Mesendoderm (in vitro differentiated cells): ENCODE data around the gene KRT84.

Source experiments
- DNase-seq: peaks from one replicate; pipeline ENCODE4 v3.0.0; 2013
- H2AK5ac ChIP-seq: 2 replicates; pipeline ENCODE4 v1.6.1; 2013; ENCODE audit warnings: low read length, inconsistent platforms
- H2BK120ac ChIP-seq: 2 replicates; pipeline ENCODE4 v1.6.1; 2013; ENCODE audit warnings: low read depth, mild to moderate bottlenecking, low read length, moderate library complexity, mixed read lengths
- H2BK15ac ChIP-seq: replicated peaks from 2 replicates; pipeline ENCODE4 v1.6.1; 2013; ENCODE audit warnings: low read depth, mild to moderate bottlenecking, moderate library complexity
- H2BK5ac ChIP-seq: 2 replicates; pipeline ENCODE4 v1.6.1; 2013; ENCODE audit warnings: low read length, inconsistent platforms
- H3K18ac ChIP-seq: 2 replicates; pipeline ENCODE4 v1.6.1; 2013; ENCODE audit warnings: mild to moderate bottlenecking, low read length, mixed read lengths
- H3K23ac ChIP-seq: one replicate; pipeline ENCODE4 v1.6.1; 2013; ENCODE audit warnings: low read length
- H3K27ac ChIP-seq: 2 replicates; pipeline ENCODE4 v1.5.1; 2013; ENCODE audit warnings: low read depth, mild to moderate bottlenecking, inconsistent platforms, low read length, moderate library complexity
- H3K27me3 ChIP-seq: 2 replicates; pipeline ENCODE4 v1.6.1; 2013; ENCODE audit warnings: low read length, control low read depth, mild to moderate bottlenecking, inconsistent platforms; ENCODE audit not compliant: insufficient read depth, poor library complexity
- H3K36me3 ChIP-seq: 2 replicates; pipeline ENCODE4 v1.6.1; 2013; ENCODE audit warnings: low read length, inconsistent platforms; ENCODE audit not compliant: control insufficient read depth, insufficient read depth
- H3K4ac ChIP-seq: one replicate; pipeline ENCODE4 v1.6.1; 2013; ENCODE audit warnings: low read depth, mild to moderate bottlenecking, low read length, moderate library complexity
- H3K4me1 ChIP-seq: 2 replicates; pipeline ENCODE4 v1.6.1; 2013; ENCODE audit warnings: low read depth, low read length, inconsistent platforms; ENCODE audit not compliant: control insufficient read depth
- H3K4me2 ChIP-seq: 2 replicates; pipeline ENCODE4 v1.6.1; 2013; ENCODE audit warnings: low read length
- H3K4me3 ChIP-seq: 2 replicates; pipeline ENCODE4 v1.5.1; 2013; ENCODE audit warnings: mild to moderate bottlenecking, low read length
- H3K56ac ChIP-seq: one replicate; pipeline ENCODE4 v1.6.1; 2013; ENCODE audit warnings: low read length
- H3K79me1 ChIP-seq: 2 replicates; pipeline ENCODE4 v1.6.1; 2013; ENCODE audit warnings: low read length, inconsistent platforms
- H3K79me2 ChIP-seq: 2 replicates; pipeline ENCODE4 v1.6.1; 2013; ENCODE audit warnings: mild to moderate bottlenecking, low read length; ENCODE audit not compliant: control insufficient read depth, insufficient read depth
- H3K9ac ChIP-seq: 2 replicates; pipeline ENCODE4 v1.6.1; 2013; ENCODE audit warnings: low read length, inconsistent platforms
- H4K5ac ChIP-seq: one replicate; pipeline ENCODE4 v1.6.1; 2013; ENCODE audit warnings: low read length
- H4K8ac ChIP-seq: one replicate; pipeline ENCODE4 v1.6.1; 2013; ENCODE audit warnings: low read depth, mild to moderate bottlenecking, control low read depth, low read length, moderate library complexity
- WGBS: extraction: QIAGEN DNeasy Blood & Tissue Kit; methylation state at CpG from one replicate; pipeline ENCODE4 v1.1.7; 2013; ENCODE audit warnings: low lambda C conversion rate, missing lambda C conversion rate; ENCODE audit not compliant: insufficient coverage; ENCODE audit errors: extremely low coverage; 5-methylcytosine and 5-hydroxymethylcytosine counted together

Gene KRT84

GRCh38 chr12:52394836-52395405 lies 9.5 kb upstream of the KRT84 start:
- no peak overlapping the region for H2BK5ac ChIP-seq
- no peak overlapping the region for H3K18ac ChIP-seq
- H3K79me2 ChIP-seq = no peaks in the 10 kb centered on the region
- no peak overlapping the region for H3K56ac ChIP-seq
- no peak overlapping the region for H3K9ac ChIP-seq
- no peak overlapping the region for H3K23ac ChIP-seq
- H3K27ac ChIP-seq = no peak overlapping the region
- no peak overlapping the region for H3K4me2 ChIP-seq
- no peak overlapping the region for H4K5ac ChIP-seq
- no peak overlapping the region for H3K4ac ChIP-seq
- WGBS = no CpG with 5 or more reads among the region's 13 CpGs
- peaks cover 3% of the 10 kb centered on the region for H3K4me1 ChIP-seq
- H2BK15ac ChIP-seq = no peak overlapping the region
- no peak overlapping the region for H4K8ac ChIP-seq
- no peak overlapping the region for H2BK120ac ChIP-seq
- no peaks in the 10 kb centered on the region for H3K79me1 ChIP-seq
- no peak overlapping the region for H3K4me3 ChIP-seq
- H2AK5ac ChIP-seq = no peak overlapping the region
- H3K27me3 ChIP-seq = no peaks in the 10 kb centered on the region
- DNase-seq = no peak
- H3K36me3 ChIP-seq = no peaks in the 10 kb centered on the region

- Histone ChIP-seq H3K79me1 (no peaks in the 10 kb centered on the region), H3K9ac (no peak overlapping the region), H2AK5ac (no peak overlapping the region), H3K27ac (no peak overlapping the region), H4K5ac (no peak overlapping the region), H3K56ac (no peak overlapping the region), H3K23ac (no peak overlapping the region), H3K18ac (no peak overlapping the region), H3K4me3 (no peak overlapping the region), H3K79me2 (no peaks in the 10 kb centered on the region), H2BK120ac (no peak overlapping the region), H3K4me2 (no peak overlapping the region), H2BK5ac (no peak overlapping the region), H4K8ac (no peak overlapping the region), H3K27me3 (no peaks in the 10 kb centered on the region), H3K36me3 (no peaks in the 10 kb centered on the region), H3K4me1 (peaks cover 3% of the 10 kb centered on the region), H2BK15ac (no peak overlapping the region), H3K4ac (no peak overlapping the region)
- DNase-seq = no peak
- WGBS = no CpG with 5 or more reads among the region's 7 CpGs
Observed at GRCh38 chr12:52392465-52393007, 7.1 kb upstream of the KRT84 start.

- Histone ChIP-seq H3K4me1 (peaks cover 3% of the 10 kb centered on the region), H3K4ac (no peak overlapping the region), H2BK5ac (no peak overlapping the region), H4K8ac (no peak overlapping the region), H2AK5ac (no peak overlapping the region), H3K18ac (no peak overlapping the region), H3K56ac (no peak overlapping the region), H3K4me2 (no peak overlapping the region), H4K5ac (no peak overlapping the region), H3K4me3 (no peak overlapping the region), H3K9ac (no peak overlapping the region), H3K23ac (no peak overlapping the region), H2BK15ac (no peak overlapping the region), H3K79me2 (no peaks in the 10 kb centered on the region), H3K36me3 (no peaks in the 10 kb centered on the region), H2BK120ac (no peak overlapping the region), H3K27ac (no peak overlapping the region), H3K79me1 (no peaks in the 10 kb centered on the region), H3K27me3 (no peaks in the 10 kb centered on the region)
- WGBS = no CpG with 5 or more reads among the region's 4 CpGs
- no peak for DNase-seq
Observed at GRCh38 chr12:52391618-52392002, 6.2 kb upstream of the KRT84 start.

- Histone ChIP-seq H3K27ac (no peak overlapping the region), H3K27me3 (no peaks in the 10 kb centered on the region), H3K56ac (peak overlapping the region; percentile 54), H3K4ac (no peak overlapping the region), H3K18ac (no peak overlapping the region), H3K9ac (no peak overlapping the region), H3K4me1 (peaks cover 3% of the 10 kb centered on the region), H3K4me2 (no peak overlapping the region), H2BK120ac (no peak overlapping the region), H3K36me3 (no peaks in the 10 kb centered on the region), H4K8ac (no peak overlapping the region), H3K79me1 (no peaks in the 10 kb centered on the region), H3K79me2 (no peaks in the 10 kb centered on the region), H2BK5ac (no peak overlapping the region), H3K23ac (no peak overlapping the region), H2AK5ac (no peak overlapping the region), H4K5ac (no peak overlapping the region), H3K4me3 (no peak overlapping the region), H2BK15ac (no peak overlapping the region)
- no CpG with 5 or more reads among the region's 11 CpGs for WGBS
- DNase-seq = peak; percentile 70
Observed at GRCh38 chr12:52390739-52391617, 5.5 kb upstream of the KRT84 start.

GRCh38 chr12:52389313-52390207 lies 4.1 kb upstream of the KRT84 start:
- peak; percentile 67 for DNase-seq
- Histone ChIP-seq H3K4me2 (no peak overlapping the region), H2BK120ac (no peak overlapping the region), H3K4me1 (peaks cover 3% of the 10 kb centered on the region), H2BK5ac (no peak overlapping the region), H3K18ac (no peak overlapping the region), H3K56ac (no peak overlapping the region), H2AK5ac (no peak overlapping the region), H4K8ac (no peak overlapping the region), H4K5ac (no peak overlapping the region), H2BK15ac (no peak overlapping the region), H3K79me2 (no peaks in the 10 kb centered on the region), H3K4ac (no peak overlapping the region), H3K27ac (no peak overlapping the region), H3K23ac (no peak overlapping the region), H3K27me3 (no peaks in the 10 kb centered on the region), H3K4me3 (no peak overlapping the region), H3K79me1 (no peaks in the 10 kb centered on the region), H3K9ac (no peak overlapping the region), H3K36me3 (no peaks in the 10 kb centered on the region)
- no CpG with 5 or more reads among the region's 9 CpGs for WGBS
